Activated CD4-positive, alpha-beta T cell treated with anti-CD3 and anti-CD28 coated beads, Interleukin-2, amount 50 U/mL, for 1 hour (primary cell): ENCODE measurements around the gene TAPBP.
"Not testable (repeated sequence)": the region's sequence is repeated elsewhere in the genome, so short reads cannot be mapped to it uniquely, and the experiment has no call there.

Experiments used
- DNase-seq: peaks from one replicate; pipeline ENCODE4 v3.0.0-alpha.2; 2020

Gene TAPBP

DNA sequence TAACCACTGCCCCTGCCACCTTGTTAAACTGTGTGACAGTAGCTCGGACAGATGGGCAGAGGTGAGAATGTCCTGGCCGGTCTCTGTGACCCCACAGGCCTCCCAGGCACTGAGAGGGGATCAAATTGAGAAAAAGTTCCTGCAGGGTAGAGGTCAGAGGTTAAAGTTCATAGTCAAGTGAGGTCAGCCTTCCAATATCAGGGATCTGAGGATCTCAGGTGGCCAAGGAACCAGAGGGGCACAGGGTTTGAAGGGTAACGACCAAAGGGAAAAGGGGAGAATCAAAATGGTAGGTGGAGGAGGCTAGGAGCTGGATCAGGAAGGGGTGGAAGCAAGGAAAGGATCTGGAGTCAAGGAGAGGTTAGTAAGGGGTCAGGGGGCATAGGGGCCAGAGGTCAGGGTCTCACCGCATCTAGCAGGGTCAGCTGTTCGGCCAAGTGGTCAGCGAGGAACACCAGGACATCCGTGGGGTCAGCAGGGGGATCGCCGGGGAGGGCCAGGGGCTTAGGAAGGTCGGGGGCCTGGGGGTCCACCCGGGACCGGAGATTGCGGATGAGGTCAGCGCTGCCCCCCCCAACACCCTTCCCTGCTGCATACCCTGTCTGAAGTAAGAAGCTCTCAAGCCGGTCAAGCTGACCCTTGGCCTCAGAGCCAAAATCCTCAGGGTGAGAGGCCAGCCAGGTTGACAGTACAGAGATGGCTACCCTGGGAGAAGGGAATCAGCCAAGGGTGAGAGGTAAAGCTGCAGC, 18.1 kb downstream of the TAPBP start:
- DNase-seq = no peak

DNA sequence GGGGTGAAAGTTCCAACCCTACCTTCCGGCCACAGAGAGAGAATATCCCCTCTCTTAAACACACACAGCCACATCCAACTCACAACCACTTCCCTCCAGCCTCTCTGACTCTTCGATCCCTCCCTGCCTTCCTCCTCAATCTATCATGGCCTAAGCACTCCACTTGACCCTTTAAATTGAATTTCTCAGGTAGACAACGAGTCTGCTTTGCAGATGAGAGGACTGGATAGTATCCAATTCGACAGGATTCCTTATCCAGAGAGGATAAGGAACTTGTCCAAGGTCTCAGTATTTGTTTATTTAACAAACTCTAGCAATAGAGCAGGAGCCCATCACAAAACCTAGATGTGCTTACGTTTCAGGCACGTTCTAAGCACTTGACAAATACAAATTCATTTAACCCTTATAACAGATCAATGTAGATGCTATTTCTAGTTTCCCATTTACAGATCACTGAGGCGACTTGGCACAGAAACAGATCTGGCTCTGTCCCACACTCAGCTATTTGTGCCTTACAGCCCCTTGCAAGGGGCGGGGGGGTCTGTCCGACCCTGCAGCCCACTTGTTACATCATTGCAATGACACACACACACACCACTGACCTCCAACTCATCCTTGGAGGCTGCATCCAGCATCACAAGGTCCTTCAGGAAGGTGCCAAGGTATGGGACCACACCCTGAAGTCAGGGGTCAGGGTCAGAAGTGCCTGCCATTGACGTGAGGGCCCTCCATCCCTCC, 19.6 kb downstream of the TAPBP start:
- DNase-seq = no peak

DNA sequence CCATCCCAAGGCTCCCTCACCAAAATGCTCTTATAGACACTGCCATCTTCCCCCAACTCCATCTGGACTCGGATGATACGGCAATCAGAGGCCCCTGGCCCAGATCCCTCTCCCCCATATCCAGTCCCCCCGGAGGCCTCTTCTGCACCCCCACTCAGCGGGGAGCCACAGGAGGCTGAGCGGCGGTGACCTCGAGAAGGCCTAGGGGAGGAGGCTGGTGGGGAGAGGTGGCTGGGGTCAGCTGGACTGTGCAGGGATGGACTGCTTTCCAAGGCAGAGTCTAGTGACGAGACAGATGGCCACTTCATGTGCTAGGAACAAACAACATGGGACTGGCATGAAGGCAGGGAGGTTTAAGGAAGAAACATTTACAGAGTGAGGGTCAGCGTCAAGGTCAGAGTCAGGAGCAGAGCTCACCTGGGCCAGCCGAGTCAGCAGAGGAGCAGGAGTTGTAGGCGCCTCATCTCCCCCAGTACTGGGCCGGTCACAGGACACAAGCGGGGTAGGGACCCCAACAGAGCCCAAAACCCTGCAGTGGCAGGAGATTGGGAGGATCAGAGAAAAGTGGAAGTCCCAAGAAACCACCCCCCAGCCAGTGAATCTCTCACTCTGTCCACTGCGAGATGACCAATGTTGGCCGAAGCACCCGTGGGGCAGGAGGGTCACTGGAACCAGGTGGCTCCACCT, 20.7 kb downstream of the TAPBP start:
- no peak for DNase-seq

DNA sequence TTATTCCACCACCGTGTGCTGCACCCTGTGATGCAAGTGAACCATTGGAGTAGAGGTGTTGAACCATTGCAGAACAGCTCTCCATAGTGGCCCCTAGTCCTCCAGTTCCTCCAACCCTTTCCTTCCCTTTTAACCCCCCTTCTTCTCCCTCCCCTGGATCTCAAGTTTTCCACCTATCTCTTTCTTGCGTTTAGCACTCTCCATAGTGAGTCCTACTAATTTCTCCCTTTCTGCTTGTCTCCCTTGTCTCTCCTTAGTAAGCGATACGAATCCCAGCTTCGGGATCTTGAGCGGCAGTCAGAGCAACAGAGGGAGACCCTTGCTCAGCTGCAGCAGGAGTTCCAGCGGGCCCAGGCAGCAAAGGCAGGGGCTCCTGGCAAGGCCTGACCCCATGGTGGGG, 23.4 kb downstream of the TAPBP start:
- DNase-seq = no peak

DNA sequence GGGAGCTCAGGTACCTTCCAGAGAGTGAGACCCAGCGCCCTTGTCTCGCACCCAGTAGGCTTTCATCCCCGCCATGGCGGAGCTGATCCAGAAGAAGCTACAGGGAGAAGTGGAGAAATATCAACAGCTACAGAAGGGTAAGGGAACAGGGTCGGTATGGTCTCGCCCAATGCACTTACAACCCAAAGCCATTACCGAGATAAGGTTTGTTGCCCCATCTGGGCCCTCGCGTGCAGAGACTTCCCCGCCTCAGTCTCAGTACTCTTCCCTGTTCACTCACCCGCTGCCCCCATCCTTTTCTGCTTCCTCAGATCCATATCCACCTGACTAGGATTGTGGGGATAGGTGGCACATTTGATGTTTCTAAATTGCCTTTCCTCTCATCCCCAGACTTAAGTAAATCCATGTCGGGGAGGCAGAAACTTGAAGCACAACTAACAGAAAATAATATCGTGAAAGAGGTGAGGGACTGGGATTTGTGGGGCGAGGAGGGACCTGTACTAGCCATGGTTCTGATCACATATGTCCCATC, 24.0 kb downstream of the TAPBP start:
- DNase-seq = no peak

DNA sequence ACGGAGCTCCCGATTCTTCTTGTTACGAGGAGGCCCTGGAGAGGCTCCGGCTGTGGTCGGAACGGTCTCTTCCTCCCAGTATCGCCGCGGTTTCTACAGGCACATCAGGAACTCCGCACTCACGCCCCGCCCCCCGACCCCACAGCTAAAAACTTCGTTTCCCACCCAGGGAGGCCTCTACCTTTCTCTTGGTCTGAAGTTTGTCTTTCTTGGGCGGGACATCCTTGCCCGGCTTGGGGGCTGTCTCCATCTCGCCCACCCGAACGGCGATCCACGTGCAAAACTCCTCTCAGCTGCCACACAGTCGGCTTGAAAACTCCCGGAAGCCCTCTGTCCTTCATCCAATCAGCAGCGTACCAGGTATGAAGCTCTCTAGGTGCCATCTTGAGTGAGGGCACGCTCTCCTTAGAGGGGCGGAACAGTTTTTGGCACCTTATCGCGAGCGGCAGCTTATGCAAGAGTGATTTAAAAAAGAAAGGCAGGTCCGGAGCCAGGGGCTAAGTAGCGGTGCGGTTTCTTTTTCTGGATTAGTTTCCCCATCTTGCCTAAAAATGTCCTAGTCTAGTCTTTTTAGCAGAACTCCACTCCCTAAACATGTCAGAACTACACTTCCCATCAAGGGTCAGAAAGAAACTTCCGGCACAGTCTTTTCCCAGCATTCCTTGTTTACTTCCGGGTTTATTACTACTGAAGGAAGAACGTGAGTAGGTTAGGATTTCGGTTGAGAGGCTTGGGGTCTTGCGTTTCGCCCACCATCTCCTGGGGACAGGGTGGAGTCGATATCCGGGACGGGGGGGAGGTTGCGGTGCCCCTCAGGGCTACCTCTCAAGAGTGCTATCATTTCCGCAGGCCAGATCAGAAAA, 24.7 kb downstream of the TAPBP start, which contains the start of the genes PFDN6 and WDR46:
TSS of gene PFDN6 (plus strand) at position 681 of the 863 bp plus-strand sequence. CDS start 256 bp downstream, outside the sequence.
TSS of gene WDR46 (minus strand) at position 319 of the 863 bp plus-strand sequence. CDS start at position 250, 69 bp downstream.
- DNase-seq = peak; percentile 71

DNA sequence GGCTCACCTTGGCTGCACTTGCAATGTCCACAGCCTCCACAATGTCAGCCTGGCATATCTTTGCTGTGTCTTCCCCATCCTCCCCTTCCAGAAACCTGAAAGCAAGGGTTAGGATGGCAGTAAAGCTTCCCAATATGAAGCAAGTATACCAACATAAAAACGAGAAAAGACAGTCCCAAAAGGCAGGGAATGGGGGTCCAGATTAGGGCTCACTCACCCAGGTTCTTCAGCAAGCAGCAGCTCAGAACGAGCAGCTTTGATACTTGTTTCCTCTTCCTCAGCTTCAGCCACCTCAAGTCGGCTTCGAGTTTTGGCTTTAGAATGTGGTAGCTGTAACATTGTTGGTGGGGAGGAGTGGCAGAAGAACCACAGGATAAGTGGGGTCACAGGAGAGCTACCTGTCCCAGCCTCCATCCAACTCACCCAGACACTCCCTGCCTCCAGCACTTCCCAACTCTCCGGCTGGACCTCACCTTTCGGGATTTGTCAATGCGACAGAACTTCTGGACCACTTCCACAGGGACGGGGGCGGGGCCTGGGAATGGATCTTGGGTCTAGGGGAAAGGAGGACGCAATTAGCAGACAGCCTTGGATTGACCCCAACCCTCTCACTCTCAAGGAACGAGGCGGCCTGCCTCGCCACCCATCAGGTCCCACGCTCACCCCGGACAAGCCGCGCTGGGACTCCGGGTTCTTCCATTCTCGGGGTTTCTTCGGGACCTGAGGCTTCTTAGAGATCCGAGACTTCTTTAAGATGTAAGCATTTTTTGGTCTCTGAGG, 25.5 kb downstream of the TAPBP start:
- DNase-seq = no peak

DNA sequence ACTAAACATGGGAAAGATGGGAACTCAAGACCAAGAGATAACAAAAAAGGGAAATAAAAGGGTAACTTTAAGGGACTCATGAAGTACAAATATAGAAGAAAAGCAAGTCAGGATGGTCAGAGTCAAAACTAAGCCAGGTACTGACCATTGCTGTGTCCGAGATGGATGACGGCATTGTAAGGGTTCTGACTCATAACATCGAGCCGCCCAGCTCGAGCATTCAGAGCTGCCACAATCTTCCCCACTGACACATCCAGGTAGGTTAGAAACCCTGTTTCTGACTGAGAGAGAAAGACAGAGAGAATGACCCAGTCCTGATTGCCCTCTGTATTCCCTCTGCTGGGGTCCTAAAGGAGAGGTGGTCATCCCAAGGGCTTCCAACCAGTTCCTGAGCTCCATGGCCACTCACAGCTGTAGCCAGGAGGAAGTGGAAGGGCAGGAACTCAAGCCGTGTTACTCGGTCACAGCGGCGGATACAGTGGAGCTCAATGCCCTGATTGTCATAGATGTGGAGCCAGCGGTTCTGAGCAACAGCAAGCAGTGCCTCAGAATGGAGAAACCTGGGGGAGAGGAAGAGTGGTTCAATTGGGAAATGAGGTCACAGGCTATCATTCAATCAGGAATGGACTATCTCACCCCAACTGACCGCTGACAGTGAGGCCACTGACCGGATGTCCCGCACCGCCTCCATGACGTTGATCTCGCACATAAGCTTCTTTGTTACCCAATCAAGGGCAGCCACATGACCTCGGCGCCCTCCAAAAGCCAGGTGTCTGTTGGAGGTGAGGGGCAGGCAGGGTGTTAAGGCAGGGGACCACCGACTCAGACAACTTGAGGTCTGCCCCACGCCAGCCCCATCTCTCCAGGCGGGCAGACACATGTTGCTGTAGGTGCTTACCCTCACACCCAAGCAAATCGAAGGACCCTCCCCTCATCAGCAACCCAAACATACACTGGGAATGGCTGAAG, 26.6 kb downstream of the TAPBP start:
- DNase-seq = no peak

DNA sequence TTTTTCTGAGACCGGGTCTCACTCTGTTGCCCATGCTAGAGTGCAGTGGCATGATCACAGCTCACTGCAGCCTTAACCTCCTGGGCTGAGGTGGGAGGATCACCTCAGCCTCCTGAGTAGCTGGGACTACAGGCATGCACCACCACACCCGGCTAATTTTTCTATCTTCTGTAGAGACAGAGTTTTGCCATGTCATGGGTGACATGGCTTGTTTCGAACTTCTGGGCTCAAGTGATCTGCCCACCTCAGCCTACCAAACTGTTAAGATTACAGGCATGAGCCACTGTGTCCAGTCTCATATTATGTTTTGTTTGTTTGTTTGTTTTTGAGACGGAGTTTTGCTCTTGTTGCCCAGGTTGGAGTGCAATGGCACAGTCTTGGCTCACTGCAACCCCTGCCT, 28.7 kb downstream of the TAPBP start:
- DNase-seq = not testable (repeated sequence)

DNA sequence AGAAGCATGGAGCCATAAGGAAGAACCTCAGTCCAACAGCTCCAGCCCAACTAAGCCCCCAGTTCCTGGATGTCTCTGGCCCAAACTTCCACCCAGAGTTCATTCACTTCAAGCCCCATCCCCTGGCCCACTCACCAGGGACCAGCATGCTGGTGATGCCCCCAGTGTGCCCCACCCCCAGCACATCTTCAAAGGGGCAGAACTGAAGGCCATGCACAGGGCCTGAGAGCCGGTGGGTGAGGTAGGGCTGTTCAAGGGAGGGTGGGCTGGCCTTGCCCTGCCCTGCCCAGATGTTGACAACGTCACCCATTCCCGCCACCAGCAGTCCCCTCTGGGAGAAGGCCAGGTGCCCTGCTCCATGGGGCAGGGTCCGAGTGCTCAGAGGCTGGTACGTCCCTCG, 33.3 kb downstream of the TAPBP start:
- no peak for DNase-seq

DNA sequence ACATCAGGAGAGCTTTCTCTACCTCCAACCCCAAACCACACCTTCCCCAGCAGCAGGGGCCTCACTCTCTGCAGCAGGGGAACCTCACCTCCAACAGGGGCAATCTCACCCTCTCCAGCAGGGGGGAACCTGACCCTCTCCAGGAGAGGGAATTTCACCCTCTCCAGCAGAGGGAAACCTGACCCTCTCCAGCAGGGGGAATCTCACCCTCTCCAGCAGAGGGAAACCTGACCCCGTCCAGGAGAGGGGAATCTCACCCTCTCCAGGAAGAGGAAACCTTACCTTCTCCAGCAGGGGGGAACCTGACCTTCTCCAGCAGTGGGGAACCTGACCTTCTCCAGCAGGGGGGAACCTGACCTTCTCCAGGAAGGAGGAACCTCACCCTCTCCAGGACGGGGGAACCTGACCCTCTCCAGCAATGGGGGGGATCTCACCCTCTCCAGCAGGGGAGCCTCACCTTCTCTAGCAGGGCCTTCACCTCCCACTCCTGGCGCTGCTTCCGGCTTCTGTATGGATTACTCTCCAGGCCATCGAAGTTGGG, 33.8 kb downstream of the TAPBP start:
- DNase-seq = no peak

DNA sequence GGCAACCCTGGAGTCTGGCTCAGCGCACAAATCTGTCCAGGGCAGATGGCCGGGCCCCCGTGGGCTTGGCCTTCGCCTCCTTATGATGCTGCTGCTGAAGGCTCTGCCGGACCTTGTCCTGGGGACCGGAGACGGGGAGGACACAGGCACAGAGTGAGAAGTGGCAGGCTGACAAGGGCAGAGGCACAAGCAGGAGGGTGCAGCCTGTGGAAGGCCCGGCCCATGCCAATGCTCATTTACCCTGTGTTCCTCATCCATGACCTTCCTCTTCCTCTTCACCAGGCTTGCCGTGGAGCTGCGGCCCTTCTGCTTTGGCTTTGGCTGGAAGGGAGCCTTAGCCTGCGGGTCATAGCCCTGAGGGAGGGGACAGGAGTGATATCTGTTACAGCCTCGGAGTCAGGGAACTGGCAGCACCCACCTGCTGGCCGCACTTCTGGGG, 34.6 kb downstream of the TAPBP start:
- no peak for DNase-seq

DNA sequence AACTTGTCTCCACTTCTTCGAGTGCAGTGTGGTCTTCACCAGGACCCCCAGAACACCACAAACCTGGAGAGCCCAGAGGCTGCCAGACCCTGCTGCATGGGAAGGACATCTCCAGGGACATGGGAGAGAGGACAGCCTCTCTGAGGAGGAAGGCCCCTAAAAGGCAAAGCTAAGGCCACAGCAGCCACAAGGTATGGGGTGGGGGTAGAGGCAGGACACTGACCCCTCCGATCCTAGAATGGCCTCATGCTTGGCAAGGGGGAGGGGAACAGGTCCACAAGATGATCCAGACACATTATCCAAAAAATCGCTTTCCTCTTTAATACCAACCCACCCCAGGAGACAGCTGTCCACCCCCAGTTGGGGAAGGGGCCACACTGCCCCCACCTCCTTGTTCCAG, 35.1 kb downstream of the TAPBP start:
- DNase-seq = no peak

DNA sequence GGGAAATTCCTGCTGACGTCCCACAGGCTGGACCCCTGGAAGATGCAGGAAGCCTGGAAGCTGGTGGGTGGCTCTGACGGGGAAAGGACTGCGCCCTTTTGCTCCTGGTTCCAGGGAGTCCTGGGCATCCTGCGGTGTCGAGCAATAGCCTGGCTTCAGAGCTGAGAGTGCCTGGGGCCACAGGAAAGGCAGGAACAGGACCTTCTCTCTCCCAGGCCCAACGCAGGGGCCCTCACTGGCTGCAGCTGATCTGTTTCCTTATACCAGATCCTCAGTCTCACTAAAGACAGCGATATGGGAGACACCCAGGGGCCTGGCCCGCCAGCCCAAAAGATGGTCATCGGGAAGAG, 35.5 kb downstream of the TAPBP start:
- DNase-seq = no peak

DNA sequence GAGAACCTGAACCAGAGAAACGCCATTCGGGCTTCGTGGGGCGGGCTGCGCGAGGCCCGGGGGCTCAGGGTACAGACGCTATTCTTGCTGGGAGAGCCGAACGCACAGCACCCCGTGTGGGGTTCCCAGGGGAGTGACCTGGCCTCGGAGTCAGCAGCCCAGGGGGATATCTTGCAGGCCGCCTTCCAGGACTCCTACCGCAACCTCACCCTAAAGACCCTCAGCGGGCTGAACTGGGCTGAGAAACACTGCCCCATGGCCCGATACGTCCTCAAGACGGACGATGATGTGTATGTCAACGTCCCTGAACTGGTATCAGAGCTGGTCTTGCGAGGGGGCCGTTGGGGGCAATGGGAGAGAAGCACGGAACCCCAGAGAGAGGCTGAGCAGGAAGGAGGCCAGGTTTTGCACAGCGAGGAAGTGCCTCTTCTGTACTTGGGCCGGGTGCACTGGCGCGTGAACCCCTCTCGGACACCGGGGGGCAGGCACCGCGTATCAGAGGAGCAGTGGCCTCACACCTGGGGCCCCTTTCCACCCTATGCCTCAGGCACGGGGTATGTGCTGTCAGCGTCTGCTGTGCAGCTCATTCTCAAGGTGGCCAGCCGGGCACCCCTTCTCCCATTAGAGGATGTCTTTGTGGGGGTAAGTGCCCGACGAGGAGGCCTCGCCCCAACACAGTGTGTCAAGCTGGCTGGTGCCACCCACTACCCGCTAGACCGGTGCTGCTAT, 36.1 kb downstream of the TAPBP start:
- DNase-seq = no peak

DNA sequence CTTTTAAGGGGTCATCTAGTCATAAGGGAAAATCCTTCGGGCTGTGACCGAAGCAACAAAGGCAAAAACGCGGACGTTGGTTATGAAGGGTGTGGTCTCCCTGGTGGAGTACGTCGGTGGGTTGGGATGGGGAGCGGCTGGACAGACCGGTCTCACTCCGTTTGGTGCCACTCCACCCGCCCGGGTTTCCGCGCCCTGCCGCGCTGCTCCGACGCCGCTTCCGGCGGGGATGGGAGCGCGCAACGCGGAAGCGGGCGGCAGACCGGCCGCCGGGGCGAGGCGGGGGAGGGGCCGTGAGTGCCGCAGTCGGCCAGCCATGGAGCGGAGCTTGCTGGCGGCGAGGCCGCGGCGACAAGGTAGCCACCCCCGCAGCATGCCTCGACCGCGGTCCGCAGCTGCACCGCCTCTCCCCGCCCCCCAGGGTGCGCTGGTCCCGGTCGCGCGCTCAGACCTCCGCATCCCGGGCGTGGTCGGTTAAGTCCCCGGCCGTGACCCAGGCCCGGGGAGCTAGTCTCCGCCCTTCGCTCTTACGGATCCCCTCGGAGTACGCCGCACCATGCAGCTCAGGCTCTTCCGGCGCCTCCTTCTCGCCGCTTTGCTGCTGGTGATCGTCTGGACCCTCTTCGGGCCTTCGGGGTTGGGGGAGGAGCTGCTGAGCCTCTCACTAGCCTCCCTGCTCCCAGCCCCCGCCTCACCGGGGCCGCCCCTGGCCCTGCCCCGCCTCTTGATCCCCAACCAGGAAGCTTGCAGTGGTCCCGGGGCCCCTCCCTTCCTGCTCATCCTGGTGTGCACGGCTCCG, 36.8 kb downstream of the TAPBP start, which contains the start of gene B3GALT4:
TSS of gene B3GALT4 (plus strand) at position 260 of the 799 bp plus-strand sequence. CDS start at position 557, 297 bp downstream.
- DNase-seq = peak; percentile 58

DNA sequence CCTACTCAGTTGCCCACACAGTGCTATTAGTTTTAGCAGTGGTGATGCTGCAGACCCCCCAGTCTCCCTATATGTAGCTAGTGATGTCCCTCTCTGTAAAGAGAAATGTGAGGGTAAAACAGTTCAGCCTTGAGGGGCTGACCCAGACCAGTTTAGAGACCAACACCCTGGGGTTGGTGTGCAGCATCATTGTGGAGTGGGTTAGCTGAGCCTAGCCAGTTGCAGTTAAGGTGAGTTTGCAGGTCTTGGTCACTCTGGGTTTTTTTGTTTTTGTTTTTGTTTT, 37.4 kb downstream of the TAPBP start:
- no peak for DNase-seq

DNA sequence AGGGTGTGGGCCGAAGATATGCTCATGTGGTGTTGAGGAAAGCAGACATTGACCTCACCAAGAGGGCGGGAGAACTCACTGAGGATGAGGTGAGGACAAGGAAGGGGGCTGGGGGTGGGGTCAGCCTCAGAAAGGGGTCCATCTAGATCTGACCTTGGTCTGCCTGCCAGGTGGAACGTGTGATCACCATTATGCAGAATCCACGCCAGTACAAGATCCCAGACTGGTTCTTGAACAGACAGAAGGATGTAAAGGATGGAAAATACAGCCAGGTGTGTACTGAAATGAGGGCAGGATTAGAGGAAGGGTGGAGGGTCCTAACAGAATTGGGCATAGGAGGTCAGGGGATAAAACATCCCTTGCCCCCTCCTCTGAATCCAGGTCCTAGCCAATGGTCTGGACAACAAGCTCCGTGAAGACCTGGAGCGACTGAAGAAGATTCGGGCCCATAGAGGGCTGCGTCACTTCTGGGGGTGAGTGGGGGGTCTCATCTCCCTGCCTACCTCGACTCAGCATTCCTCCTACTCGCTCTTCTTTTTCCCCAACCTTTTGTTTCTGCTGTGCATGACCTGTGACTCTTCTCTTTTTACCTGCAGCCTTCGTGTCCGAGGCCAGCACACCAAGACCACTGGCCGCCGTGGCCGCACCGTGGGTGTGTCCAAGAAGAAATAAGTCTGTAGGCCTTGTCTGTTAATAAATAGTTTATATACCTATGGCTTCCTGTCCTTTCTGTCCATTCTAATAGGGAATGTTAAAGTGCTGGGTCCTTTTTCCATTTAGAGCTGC, 37.9 kb downstream of the TAPBP start:
- not testable (repeated sequence) for DNase-seq
